GM21360 (cell line): ENCODE measurements around the gene HK1.
"Not testable (repeated sequence)": the region's sequence is repeated elsewhere in the genome, so short reads cannot be mapped to it uniquely, and the experiment has no call there.

ENCODE experiments used
- ATAC-seq: cut with Tn5 transposase; IDR thresholded peaks from one replicate; pipeline ENCODE4 v1.9.1; 2021; ENCODE audit warnings: mild to moderate bottlenecking, moderate library complexity; ENCODE audit not compliant: unreplicated experiment

The HK1 gene

DNA sequence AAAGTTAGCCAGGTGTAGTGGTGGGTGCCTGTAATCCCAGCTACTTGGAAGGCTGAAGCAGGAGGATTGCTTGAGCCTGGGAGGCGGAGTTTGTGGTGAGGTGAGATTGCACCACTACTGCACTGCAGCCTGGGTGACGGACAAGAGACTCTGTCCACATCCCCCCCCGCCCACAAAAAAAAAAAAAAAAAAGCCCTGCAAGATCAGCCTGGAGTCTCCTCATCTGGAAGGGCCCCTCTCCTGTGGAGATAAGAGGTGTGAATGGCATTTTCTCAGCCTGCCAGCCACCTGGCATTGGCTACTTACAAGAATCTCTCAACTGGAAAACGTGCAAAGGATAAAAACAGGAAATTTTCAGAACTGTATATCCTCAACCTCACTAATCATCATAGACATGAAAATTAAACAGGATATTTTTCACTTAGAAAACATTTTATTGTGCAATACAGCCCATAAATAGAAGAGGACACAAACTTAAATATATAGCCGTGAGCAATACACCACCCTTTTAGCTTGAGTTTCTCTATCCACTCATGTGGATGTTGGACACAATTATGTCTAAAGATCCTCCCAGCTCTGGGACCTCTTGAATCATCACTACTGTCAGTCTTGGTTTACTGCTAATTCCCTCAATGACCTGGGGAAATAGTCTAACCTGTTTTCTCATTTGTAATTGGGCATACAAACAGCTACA, 161.7 kb downstream of the HK1 start:
- ATAC-seq, result no peak

DNA sequence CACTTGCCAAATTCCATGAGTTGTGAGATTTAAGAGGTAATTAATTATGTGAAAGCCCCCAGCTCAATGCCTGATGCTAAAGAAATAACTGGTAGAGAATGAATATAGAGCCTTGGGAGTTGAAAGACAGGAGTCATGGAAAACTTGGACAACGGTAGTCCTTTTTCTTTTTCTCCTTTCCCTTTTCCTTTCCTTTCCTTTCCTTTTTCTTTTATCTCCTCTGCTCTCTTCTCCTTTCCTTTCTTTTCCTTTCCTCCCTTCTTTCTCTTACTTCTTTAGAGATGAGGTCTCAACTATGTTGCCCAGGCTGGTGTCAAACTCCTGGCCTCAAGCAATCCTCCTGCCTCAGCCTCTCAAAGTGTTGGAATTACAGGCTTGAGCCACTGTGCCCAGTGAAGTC, 165.1 kb downstream of the HK1 start:
- ATAC-seq, result no peak

DNA sequence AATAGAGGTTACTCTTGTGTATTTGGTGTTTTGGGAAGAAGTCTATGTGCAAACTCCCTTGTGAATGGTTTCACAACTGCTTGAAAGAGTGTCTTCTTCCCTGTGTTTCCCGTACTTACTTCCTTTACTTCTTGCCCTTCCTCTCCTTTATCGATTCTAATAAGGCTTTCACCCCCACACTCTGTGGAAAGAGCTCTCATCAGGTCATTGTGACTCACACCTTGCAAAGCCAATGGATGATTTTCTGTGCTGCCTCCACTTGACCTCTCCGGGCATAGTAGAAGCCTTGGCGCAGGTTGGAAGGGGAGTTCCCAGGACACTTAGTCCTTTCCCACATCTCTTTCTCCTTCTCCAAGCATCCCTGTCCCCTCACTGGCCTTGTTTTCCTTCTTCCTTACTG, 166.7 kb downstream of the HK1 start:
- no peak for ATAC-seq

DNA sequence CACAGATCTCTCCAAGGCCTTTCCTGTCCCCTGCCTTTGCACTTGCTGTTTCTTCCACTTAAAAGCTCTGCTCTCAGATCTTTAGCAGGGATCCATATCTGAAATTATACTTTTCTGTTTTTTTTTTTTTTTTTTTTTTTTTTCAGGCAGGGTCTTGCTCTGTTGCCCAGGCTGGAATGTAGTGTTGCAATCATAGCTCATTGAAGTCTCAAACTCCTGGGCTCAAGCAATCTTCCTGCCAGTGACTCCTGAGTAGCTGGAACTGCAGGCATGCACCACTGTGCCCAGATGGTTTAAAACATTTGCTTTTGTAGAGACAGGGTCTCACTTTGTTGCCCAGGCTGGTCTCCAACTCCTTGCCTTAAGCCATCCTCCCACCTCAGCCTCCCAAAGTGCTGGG, 167.9 kb downstream of the HK1 start:
- no peak for ATAC-seq

DNA sequence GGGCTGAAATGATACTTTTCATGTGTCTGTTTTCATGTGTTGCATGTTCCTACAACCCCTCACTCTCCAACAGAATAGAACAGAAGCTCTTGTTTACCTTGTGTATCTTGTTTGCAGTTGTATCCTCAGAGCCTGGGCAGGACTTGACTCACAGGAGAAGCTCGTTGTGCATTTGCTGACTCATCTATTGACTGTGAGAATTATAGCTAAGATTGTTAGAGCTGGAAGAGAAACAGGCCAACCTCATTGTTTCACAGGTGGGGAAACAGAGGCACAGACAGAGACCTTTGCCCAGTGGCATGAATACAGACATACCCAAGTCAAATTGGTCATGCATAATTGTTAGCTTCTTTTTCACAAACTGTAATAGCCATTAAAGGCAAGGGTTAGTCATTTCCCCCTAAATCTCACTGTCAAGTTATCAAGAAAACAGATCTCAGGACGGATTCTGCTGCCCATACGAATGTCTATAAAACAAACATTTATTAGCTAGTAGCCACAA, 168.4 kb downstream of the HK1 start:
- ATAC-seq, result no peak

DNA sequence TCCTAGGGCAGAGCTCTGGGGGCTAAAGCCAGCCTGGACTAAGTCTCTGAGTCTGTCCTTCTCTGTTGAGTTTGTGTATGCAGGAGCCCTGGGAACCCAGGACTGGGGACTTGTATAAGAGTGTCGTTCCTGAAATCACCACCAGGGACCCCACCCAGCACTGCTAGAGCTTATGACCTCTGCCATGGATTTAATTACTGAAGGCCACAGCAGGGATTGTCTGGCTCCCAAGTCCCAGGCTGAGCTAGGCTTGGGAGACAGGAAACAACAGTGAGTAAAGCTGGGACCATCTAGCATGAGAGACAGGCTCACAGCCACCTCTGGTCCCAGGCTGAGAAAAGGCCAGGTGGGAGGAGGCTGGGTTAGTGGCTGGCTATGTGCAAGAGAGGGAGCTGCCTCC, 171.5 kb downstream of the HK1 start:
- ATAC-seq, result peak; percentile 44

DNA sequence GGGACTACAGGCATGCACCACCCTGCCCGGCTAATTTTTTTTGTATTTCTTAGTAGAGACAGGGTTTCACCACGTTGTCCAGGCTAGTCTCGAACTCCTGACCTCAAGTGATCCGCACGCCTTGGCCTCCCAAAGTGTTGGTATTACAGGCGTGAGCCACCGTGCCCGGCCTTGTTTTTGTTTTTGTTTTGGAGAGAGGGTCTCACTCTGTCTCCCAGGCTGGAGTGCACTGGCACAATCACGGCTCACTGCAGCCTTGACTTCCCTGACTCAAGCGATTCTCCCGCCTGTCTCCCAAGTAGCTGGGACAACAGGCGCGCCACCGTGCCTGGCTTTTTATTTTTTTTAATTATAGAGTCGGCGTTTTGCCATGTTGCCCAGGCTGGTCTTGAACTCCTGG, 172.1 kb downstream of the HK1 start:
- ATAC-seq, result not testable (repeated sequence)

DNA sequence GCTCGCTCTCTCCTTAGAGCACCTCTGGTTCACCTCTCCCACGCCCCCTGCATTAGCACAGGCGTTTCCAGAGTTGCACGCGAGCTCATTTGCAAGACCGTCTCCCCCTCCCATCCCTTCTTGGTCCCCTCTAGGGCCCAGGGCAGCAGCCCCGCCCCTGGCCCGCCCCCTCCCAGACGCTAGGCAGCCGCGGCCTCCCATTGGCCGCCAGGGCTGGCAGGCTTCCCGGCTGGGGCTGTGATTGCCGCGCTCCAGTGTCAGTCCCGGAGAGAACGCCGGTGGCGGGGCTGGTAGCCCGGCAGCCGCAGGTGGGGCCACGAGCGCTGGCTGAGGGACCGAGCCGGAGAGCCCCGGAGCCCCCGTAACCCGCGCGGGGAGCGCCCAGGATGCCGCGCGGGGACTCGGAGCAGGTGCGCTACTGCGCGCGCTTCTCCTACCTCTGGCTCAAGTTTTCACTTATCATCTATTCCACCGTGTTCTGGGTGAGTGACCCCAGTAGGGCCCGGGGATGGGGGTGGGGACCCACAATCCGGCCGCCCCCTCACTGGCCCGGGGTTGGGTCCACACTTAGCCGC, 173.0 kb downstream of the HK1 start, which contains the start of gene TSPAN15:
Gene TSPAN15 (plus strand): TSS at position 257 of the 575 bp plus-strand sequence. CDS start 130 bp downstream, at position 387.
- ATAC-seq, result peak; percentile 90
